GM12878 (cell line): ENCODE measurements around the gene TDRD3.

Experiments
- ASH2L ChIP-seq: fragments of 300-600, 200-600 bp; sonication (generic); IDR thresholded peaks from 2 replicates; pipeline ENCODE4 v1.6.1; 2017; ENCODE audit warnings: low read depth, mild to moderate bottlenecking, borderline replicate concordance
- CHD4 ChIP-seq: fragments of 200-600 bp; sonication (generic); IDR thresholded peaks from 2 replicates; pipeline ENCODE4 v1.6.1; 2016; ENCODE audit warnings: mild to moderate bottlenecking
- FOXM1 ChIP-seq: IDR thresholded peaks from 2 replicates; pipeline ENCODE4 v1.6.1; 2012; ENCODE audit warnings: low read depth, mild to moderate bottlenecking, inconsistent platforms, low read length, moderate library complexity
- GABPA ChIP-seq: IDR thresholded peaks from 2 replicates; pipeline ENCODE4 v1.6.1; 2014; ENCODE audit warnings: antibody characterized with exemption, low read depth, mild to moderate bottlenecking, inconsistent platforms
- MYC ChIP-seq: IDR thresholded peaks from 2 replicates; pipeline ENCODE4 v1.6.1; 2011; ENCODE audit warnings: mild to moderate bottlenecking, low read length, moderate library complexity, inconsistent platforms; ENCODE audit not compliant: insufficient read depth, insufficient replicate concordance, insufficient read length, severe bottlenecking
- NFIC ChIP-seq: IDR thresholded peaks from 2 replicates; pipeline ENCODE4 v1.6.1; 2012; ENCODE audit warnings: low read depth, mild to moderate bottlenecking, inconsistent platforms, low read length, moderate library complexity
- RUNX3 ChIP-seq: IDR thresholded peaks from 2 replicates; pipeline ENCODE4 v1.6.1; 2012; ENCODE audit warnings: low read length, inconsistent platforms
- SIN3A ChIP-seq: IDR thresholded peaks from 2 replicates; pipeline ENCODE4 v1.6.1; 2012; ENCODE audit warnings: low read depth, low read length, improper control_type of control experiment
- SUPT20H ChIP-seq: IDR thresholded peaks from 2 replicates; pipeline ENCODE4 v1.6.1; 2011; ENCODE audit warnings: low read depth, mild to moderate bottlenecking, low read length, moderate library complexity, borderline replicate concordance; ENCODE audit not compliant: control insufficient read depth
- TCF7 ChIP-seq: IDR thresholded peaks from 2 replicates; pipeline ENCODE4 v1.6.1; 2014; ENCODE audit warnings: antibody characterized with exemption, borderline replicate concordance
- TF ChIP-seq, protein P1 (sequence below): IDR thresholded peaks from 2 replicates; pipeline ENCODE4 v1.6.1; 2011; ENCODE audit warnings: mild to moderate bottlenecking, low read depth, low read length, moderate library complexity; ENCODE audit not compliant: insufficient replicate concordance
- TF ChIP-seq, protein P2 (sequence below), 3 experiments: IDR thresholded peaks in 2 of 3; conservative IDR thresholded peaks in 1 of 3; 2 replicates each; pipeline ENCODE4 v1.5.1; 2011; ENCODE audit warnings: low read depth in 3 of 3, low read length in 3 of 3, mild to moderate bottlenecking in 3 of 3, control low read depth in 2 of 3, moderate library complexity in 2 of 3, inconsistent platforms in 1 of 3, mixed read lengths in 1 of 3; ENCODE audit not compliant: control insufficient read depth in 2 of 3, insufficient read depth in 1 of 3; ENCODE audit errors: extremely low read depth in 1 of 3
- TF ChIP-seq, protein P3 (sequence below): IDR thresholded peaks from 2 replicates; pipeline ENCODE4 v1.6.1; 2012; ENCODE audit warnings: low read depth, low read length, improper control_type of control experiment

DNA sequence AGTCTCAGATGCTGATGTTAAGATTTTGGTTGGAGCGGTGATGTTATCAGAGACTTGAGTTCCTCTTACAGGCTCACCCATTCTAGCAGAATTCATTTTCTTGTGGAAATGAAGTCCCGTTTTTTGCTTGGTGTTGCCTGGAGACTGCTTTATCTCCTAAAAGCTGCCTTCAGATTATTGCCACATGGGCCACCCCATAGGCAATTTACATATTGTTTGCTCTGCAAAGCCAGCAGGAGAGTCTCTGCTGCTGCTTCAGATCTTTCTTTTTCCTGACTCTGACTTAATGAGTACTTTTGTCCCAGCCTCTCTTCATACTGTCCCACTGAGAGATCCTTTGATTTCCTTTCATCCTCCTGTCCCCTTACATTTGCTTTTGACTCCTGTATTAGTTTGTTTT, 114.6 kb downstream of the TDRD3 start:
- TF ChIP-seq SUPT20H (no peak), RUNX3 (no peak), TCF7 (no peak), MYC (no peak), NFIC (no peak), ASH2L (no peak), SIN3A (no peak), FOXM1 (no peak), CHD4 (no peak), GABPA (no peak)
- TF ChIP-seq, protein P1, sequence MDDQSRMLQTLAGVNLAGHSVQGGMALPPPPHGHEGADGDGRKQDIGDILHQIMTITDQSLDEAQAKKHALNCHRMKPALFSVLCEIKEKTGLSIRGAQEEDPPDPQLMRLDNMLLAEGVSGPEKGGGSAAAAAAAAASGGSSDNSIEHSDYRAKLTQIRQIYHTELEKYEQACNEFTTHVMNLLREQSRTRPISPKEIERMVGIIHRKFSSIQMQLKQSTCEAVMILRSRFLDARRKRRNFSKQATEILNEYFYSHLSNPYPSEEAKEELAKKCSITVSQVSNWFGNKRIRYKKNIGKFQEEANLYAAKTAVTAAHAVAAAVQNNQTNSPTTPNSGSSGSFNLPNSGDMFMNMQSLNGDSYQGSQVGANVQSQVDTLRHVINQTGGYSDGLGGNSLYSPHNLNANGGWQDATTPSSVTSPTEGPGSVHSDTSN, result no peak
- TF ChIP-seq, protein P2, sequence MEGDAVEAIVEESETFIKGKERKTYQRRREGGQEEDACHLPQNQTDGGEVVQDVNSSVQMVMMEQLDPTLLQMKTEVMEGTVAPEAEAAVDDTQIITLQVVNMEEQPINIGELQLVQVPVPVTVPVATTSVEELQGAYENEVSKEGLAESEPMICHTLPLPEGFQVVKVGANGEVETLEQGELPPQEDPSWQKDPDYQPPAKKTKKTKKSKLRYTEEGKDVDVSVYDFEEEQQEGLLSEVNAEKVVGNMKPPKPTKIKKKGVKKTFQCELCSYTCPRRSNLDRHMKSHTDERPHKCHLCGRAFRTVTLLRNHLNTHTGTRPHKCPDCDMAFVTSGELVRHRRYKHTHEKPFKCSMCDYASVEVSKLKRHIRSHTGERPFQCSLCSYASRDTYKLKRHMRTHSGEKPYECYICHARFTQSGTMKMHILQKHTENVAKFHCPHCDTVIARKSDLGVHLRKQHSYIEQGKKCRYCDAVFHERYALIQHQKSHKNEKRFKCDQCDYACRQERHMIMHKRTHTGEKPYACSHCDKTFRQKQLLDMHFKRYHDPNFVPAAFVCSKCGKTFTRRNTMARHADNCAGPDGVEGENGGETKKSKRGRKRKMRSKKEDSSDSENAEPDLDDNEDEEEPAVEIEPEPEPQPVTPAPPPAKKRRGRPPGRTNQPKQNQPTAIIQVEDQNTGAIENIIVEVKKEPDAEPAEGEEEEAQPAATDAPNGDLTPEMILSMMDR (IDR thresholded peaks at IDR 0.05 in 2 of 3, conservative IDR thresholded peaks at IDR 0.05 in 1 of 3; ENCODE audit: control insufficient read depth in 2 of 3, extremely low read depth in 1 of 3, insufficient read depth in 1 of 3, low read depth in 3 of 3, low read length in 3 of 3), result no peak
- TF ChIP-seq, protein P3, sequence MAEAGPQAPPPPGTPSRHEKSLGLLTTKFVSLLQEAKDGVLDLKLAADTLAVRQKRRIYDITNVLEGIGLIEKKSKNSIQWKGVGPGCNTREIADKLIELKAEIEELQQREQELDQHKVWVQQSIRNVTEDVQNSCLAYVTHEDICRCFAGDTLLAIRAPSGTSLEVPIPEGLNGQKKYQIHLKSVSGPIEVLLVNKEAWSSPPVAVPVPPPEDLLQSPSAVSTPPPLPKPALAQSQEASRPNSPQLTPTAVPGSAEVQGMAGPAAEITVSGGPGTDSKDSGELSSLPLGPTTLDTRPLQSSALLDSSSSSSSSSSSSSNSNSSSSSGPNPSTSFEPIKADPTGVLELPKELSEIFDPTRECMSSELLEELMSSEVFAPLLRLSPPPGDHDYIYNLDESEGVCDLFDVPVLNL, result no peak
